Neural progenitor cell (in vitro differentiated cells): ENCODE data around the gene CPNE2.
"Not testable (repeated sequence)": the region's sequence is repeated elsewhere in the genome, so short reads cannot be mapped to it uniquely, and the experiment has no call there.

Experiments used
- CTCF ChIP-seq: fragments of 200-600 bp; sonication (generic); IDR thresholded peaks from 2 replicates; pipeline ENCODE4 v1.5.1; 2017; ENCODE audit warnings: antibody characterized with exemption, mild to moderate bottlenecking
- EZH2 ChIP-seq: fragments of 200-600 bp; sonication (generic); IDR thresholded peaks from 2 replicates; pipeline ENCODE4 v1.6.1; 2017; ENCODE audit warnings: antibody characterized with exemption, mild to moderate bottlenecking, moderate library complexity
- EZH2phosphoT487 ChIP-seq: fragments of 200-600 bp; sonication (generic); IDR thresholded peaks from 2 replicates; pipeline ENCODE4 v1.6.1; 2017; ENCODE audit warnings: antibody characterized with exemption

- not testable (repeated sequence) for TF ChIP-seq EZH2, CTCF, EZH2phosphoT487
Measured at GRCh38 chr16:57099965-57100364, 7.6 kb downstream of the CPNE2 start.
